Fibroblast of lung (primary cell): Measurements from ENCODE around the gene ZNF649. TPM values are rescaled to one million over a fixed set of nuclear protein-coding genes. Genes with fewer than 3 reads are reported as not detected.

ENCODE experiments used
- DNase-seq, 2 donors: peaks; one replicate each; pipeline versions ENCODE4 v3.0.0 to v3.0.0-alpha.2; 2010; ENCODE audit warnings: low read depth in 2 of 2
- H2AFZ ChIP-seq: 2 replicates; pipeline ENCODE4 v1.5.1; 2012; ENCODE audit warnings: low read length, control low read depth, inconsistent platforms
- H3K27ac ChIP-seq: 2 replicates; pipeline ENCODE4 v1.5.1; 2011; ENCODE audit warnings: low read length, control low read depth; ENCODE audit not compliant: insufficient read depth
- H3K27me3 ChIP-seq: 2 replicates; pipeline ENCODE4 v1.5.1; 2011; ENCODE audit warnings: mild to moderate bottlenecking, low read length; ENCODE audit not compliant: control insufficient read depth, insufficient read depth
- H3K36me3 ChIP-seq: 2 replicates; pipeline ENCODE4 v1.5.1; 2011; ENCODE audit warnings: low read length; ENCODE audit not compliant: control insufficient read depth, insufficient read depth
- H3K4me1 ChIP-seq: 2 replicates; pipeline ENCODE4 v1.5.1; 2011; ENCODE audit warnings: low read length; ENCODE audit not compliant: control insufficient read depth, insufficient read depth; ENCODE audit errors: extremely low read depth
- H3K4me2 ChIP-seq: 2 replicates; pipeline ENCODE4 v1.5.1; 2011; ENCODE audit warnings: low read length, control low read depth; ENCODE audit not compliant: insufficient read depth; ENCODE audit errors: extremely low read depth
- H3K4me3 ChIP-seq, 4 experiments: fragments of 200-600 bp in 1 of 4; sonication (generic) in 1 of 4; replicated peaks in 1 of 4; 2 replicates each; pipeline ENCODE4 v1.5.1; 2011 to 2016; ENCODE audit warnings: low read length in 4 of 4, low read depth in 3 of 4, mild to moderate bottlenecking in 3 of 4, control low read depth in 2 of 4, inconsistent platforms in 1 of 4, mixed read lengths in 1 of 4; ENCODE audit not compliant: insufficient read depth in 1 of 4; ENCODE audit errors: control extremely low read depth in 1 of 4
- H3K79me2 ChIP-seq: 2 replicates; pipeline ENCODE4 v1.5.1; 2012; ENCODE audit warnings: mild to moderate bottlenecking, low read length, inconsistent platforms; ENCODE audit not compliant: control insufficient read depth, insufficient read depth
- H3K9ac ChIP-seq: 2 replicates; pipeline ENCODE4 v1.5.1; 2011; ENCODE audit warnings: mild to moderate bottlenecking, low read length, control low read depth; ENCODE audit not compliant: insufficient read depth
- H3K9me3 ChIP-seq: 2 replicates; pipeline ENCODE4 v1.5.1; 2012; ENCODE audit warnings: low read depth, low read length; ENCODE audit not compliant: control insufficient read depth, insufficient read depth
- H4K20me1 ChIP-seq: 2 replicates; pipeline ENCODE4 v1.5.1; 2011; ENCODE audit warnings: low read length; ENCODE audit not compliant: control insufficient read depth, insufficient read depth; ENCODE audit errors: extremely low read depth
- CTCF ChIP-seq, 2 donors: IDR thresholded peaks in 1 of 2; conservative IDR thresholded peaks in 1 of 2; 1 replicate in 1 of 2; 2 replicates in 1 of 2; pipeline ENCODE4 v1.5.1; 2011 to 2012; ENCODE audit warnings: low read length in 2 of 2, control low read depth in 1 of 2, inconsistent platforms in 1 of 2, low read depth in 1 of 2, mild to moderate bottlenecking in 1 of 2
- EZH2 ChIP-seq: IDR thresholded peaks from 2 replicates; pipeline ENCODE4 v1.5.1; 2012; ENCODE audit warnings: low read length, control low read depth, mild to moderate bottlenecking; ENCODE audit errors: missing control alignments
- polyA plus RNA-seq, 2 donors: library from polyadenylated mRNA; depleted of rRNA in 1 of 2; stranded (reverse) in 1 of 2; unstranded in 1 of 2; fragments of >200 nt; gene quantifications; 2 replicates each; pipeline ENCODE4 v1.2.1, GENCODE V29; 2011 to 2012; ENCODE audit warnings: missing spikeins in 1 of 2
- total RNA-seq: library from RNA; depleted of rRNA; stranded (reverse); fragments of >200 nt; gene quantifications from 2 replicates; pipeline ENCODE4 v1.2.1, GENCODE V29; 2014

ZNF649 gene
- total and polyA plus RNA-seq, 2 donors (not counting 1 experiment from before 2014, with no cell fraction given): 4.6 to 6.9 TPM

GRCh38 chr19:51921949-51922348, 17.1 kb upstream of the ZNF649 start:
- H3K4me1 ChIP-seq: no peaks in the 10 kb centered on the region
- no peak overlapping the region for H3K4me3 ChIP-seq
- H3K27ac ChIP-seq: no peak overlapping the region
- no peak overlapping the region for H2AFZ ChIP-seq
- H3K79me2 ChIP-seq: no peaks in the 10 kb centered on the region
- no peak for TF ChIP-seq EZH2
- TF ChIP-seq CTCF (conservative IDR thresholded peaks at IDR 0.05 in 1 of 2, IDR thresholded peaks at IDR 0.05 in 1 of 2; ENCODE audit: low read depth in 1 of 2, low read length in 2 of 2): no peak
- H3K36me3 ChIP-seq: no peaks in the 10 kb centered on the region
- peaks cover 1% of the 10 kb centered on the region for H3K9me3 ChIP-seq
- H4K20me1 ChIP-seq: no peaks in the 10 kb centered on the region
- H3K9ac ChIP-seq: no peak overlapping the region
- no peak for DNase-seq
- H3K27me3 ChIP-seq: no peaks in the 10 kb centered on the region
- H3K4me2 ChIP-seq: no peak overlapping the region

- no peak for DNase-seq
- Histone ChIP-seq H3K4me1 (no peaks in the 10 kb centered on the region), H3K79me2 (no peaks in the 10 kb centered on the region), H3K27me3 (no peaks in the 10 kb centered on the region), H3K9me3 (peaks cover 1% of the 10 kb centered on the region), H4K20me1 (no peaks in the 10 kb centered on the region), H3K27ac (no peak overlapping the region), H3K4me3 (no peak overlapping the region), H3K36me3 (no peaks in the 10 kb centered on the region), H3K9ac (no peak overlapping the region), H2AFZ (no peak overlapping the region), H3K4me2 (no peak overlapping the region)
- TF ChIP-seq CTCF (conservative IDR thresholded peaks at IDR 0.05 in 1 of 2, IDR thresholded peaks at IDR 0.05 in 1 of 2; ENCODE audit: low read depth in 1 of 2, low read length in 2 of 2): no peak
- TF ChIP-seq EZH2: no peak
These were observed 14.8 kb upstream of the ZNF649 start for GRCh38 chr19:51919606-51920005.

- TF ChIP-seq EZH2: no peak
- no peak for TF ChIP-seq CTCF (conservative IDR thresholded peaks at IDR 0.05 in 1 of 2, IDR thresholded peaks at IDR 0.05 in 1 of 2; ENCODE audit: low read depth in 1 of 2, low read length in 2 of 2)
- Histone ChIP-seq H3K27ac (no peak overlapping the region), H3K4me2 (no peak overlapping the region), H3K4me1 (no peaks in the 10 kb centered on the region), H3K27me3 (no peaks in the 10 kb centered on the region), H3K79me2 (no peaks in the 10 kb centered on the region), H3K9ac (no peak overlapping the region), H4K20me1 (no peaks in the 10 kb centered on the region), H2AFZ (no peak overlapping the region), H3K36me3 (no peaks in the 10 kb centered on the region), H3K9me3 (no peaks in the 10 kb centered on the region), H3K4me3 (no peak overlapping the region)
- DNase-seq: no peak
These were observed 11.3 kb upstream of the ZNF649 start for GRCh38 chr19:51916167-51916566.
